Uterus (tissue), 4 donors: Measurements from ENCODE around the gene NEGR1. TPM values are rescaled to one million over a fixed set of nuclear protein-coding genes. Genes with fewer than 3 reads are reported as not detected.

Source experiments
- DNase-seq, 2 donors: peaks; one replicate each; pipeline ENCODE4 v3.0.0-alpha.2; 2019 to 2020
- H3K27ac ChIP-seq, 2 donors: fragments of 200-600 bp; sonication (generic); 1 replicate in 1 of 2; 2 replicates in 1 of 2; pipeline ENCODE4 v1.5.1; 2016 to 2018
- H3K27me3 ChIP-seq, 2 donors: fragments of 200-600 bp; sonication (generic); one replicate each; pipeline ENCODE4 v1.5.1; 2018 to 2019; ENCODE audit warnings: control low read depth in 1 of 2
- H3K36me3 ChIP-seq, 2 donors: fragments of 200-600 bp; sonication (generic); one replicate each; pipeline ENCODE4 v1.5.1; 2019; ENCODE audit warnings: control low read depth in 1 of 2
- H3K4me1 ChIP-seq, 2 donors: fragments of 200-600 bp; sonication (generic); one replicate each; pipeline ENCODE4 v1.5.1; 2018 to 2019; ENCODE audit warnings: control low read depth in 1 of 2
- H3K4me3 ChIP-seq, 2 donors: fragments of 200-600 bp; sonication (generic); 1 replicate in 1 of 2; 2 replicates in 1 of 2; pipeline ENCODE4 v1.5.1; 2018 to 2019; ENCODE audit warnings: mild to moderate bottlenecking in 1 of 2
- H3K9me3 ChIP-seq, 2 donors: fragments of 200-600 bp; sonication (generic); one replicate each; pipeline ENCODE4 v1.5.1; 2019; ENCODE audit warnings: control low read depth in 1 of 2
- CTCF ChIP-seq, 4 experiments: fragments of 200-600 bp in 2 of 4; fragments of 450-650 bp in 2 of 4; sonication (generic) in 2 of 4; IDR thresholded peaks; one replicate each; pipeline ENCODE4 v1.5.1; 2016 to 2019; ENCODE audit warnings: antibody characterized with exemption in 4 of 4, mild to moderate bottlenecking in 2 of 4, moderate library complexity in 1 of 4
- POLR2A ChIP-seq, 2 donors: fragments of 450-650 bp; IDR thresholded peaks; one replicate each; pipeline ENCODE4 v1.6.1; 2016; ENCODE audit warnings: antibody characterized with exemption in 2 of 2, mild to moderate bottlenecking in 1 of 2, moderate library complexity in 1 of 2
- intact Hi-C: fragments of 100-400 bp; cut with DNase I; formaldehyde crosslinking; loops from one replicate; pipeline ENCODE4 v1.15.1; 2023; ENCODE audit warnings: low total_unique reads
- total RNA-seq, 4 donors: library from RNA; depleted of rRNA in 3 of 4; stranded (reverse); fragments of >200 nt in 3 of 4; gene quantifications; one replicate each; pipeline versions ENCODE4 v1.1.0 to v1.2.4, GENCODE V29; 2014 to 2023
- donor health status: DM: yes; HTN: yes; CAD: no.

NEGR1 gene
- total RNA-seq, 4 donors from 2014 or later, result 6.7 to 42.9 (median 33.3) TPM

- Histone ChIP-seq H3K4me1 (no peaks in the 10 kb centered on the region), H3K9me3 (no peaks in the 10 kb centered on the region), H3K27me3 (no peaks in the 10 kb centered on the region), H3K4me3 (no peak overlapping the region), H3K27ac (no peak overlapping the region), H3K36me3 (no peaks in the 10 kb centered on the region)
- intact Hi-C loops, result no loop called here
- no peak for DNase-seq
- TF ChIP-seq POLR2A (IDR thresholded peaks at IDR 0.05) (no peak), CTCF (IDR thresholded peaks at IDR 0.05) (no peak)
These were observed 512.2 kb downstream of the NEGR1 start for GRCh38 chr1:71770121-71770520.

GRCh38 chr1:71766748-71767147, 515.6 kb downstream of the NEGR1 start:
- Histone ChIP-seq H3K27me3 (no peaks in the 10 kb centered on the region), H3K4me1 (no peaks in the 10 kb centered on the region), H3K27ac (no peak overlapping the region), H3K4me3 (no peak overlapping the region), H3K36me3 (no peaks in the 10 kb centered on the region), H3K9me3 (no peaks in the 10 kb centered on the region)
- intact Hi-C loops, result no loop called here
- TF ChIP-seq POLR2A (IDR thresholded peaks at IDR 0.05), result no peak
- TF ChIP-seq CTCF (IDR thresholded peaks at IDR 0.05), result no peak
- no peak for DNase-seq

DNA sequence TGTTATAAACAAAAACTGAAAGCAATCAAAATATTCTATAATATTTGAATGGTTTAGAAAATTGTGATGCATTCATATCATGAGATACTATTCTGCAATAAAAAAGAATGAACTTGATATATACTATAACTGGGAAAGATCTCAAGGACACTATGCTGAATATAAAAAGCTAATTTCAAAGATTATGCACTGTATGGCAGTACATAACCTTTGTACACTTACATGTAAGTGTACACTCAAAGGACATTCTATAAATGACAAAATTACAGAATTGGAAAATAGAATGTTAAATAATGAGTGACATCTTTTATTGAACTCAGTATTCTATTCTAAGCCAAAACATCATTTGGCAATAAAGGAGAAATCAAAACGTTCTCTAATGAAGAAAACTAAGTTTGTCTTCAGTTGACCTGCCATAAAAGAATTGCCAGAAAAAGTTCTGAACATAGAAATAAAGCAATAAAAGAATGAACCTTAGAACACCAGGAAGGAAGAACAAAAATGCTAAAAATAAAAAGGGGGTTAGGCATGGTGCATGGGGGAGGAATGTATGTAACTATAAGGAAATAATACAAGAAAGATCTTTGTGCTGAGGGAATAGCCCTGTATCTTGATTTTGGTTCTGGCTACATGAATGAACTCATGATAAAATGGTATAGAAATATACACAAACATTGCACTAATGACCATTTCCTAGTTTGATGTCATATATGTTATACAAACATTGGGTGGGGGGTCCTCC, 519.7 kb downstream of the NEGR1 start:
- intact Hi-C loops, result no loop called here
- no peak overlapping the region for H3K4me3 ChIP-seq
- H3K27ac ChIP-seq, result no peak overlapping the region
- no peaks in the 10 kb centered on the region for H3K27me3 ChIP-seq
- no peaks in the 10 kb centered on the region for H3K9me3 ChIP-seq
- TF ChIP-seq POLR2A (IDR thresholded peaks at IDR 0.05) (no peak), CTCF (IDR thresholded peaks at IDR 0.05) (no peak)
- DNase-seq, result no peak
- no peaks in the 10 kb centered on the region for H3K36me3 ChIP-seq
- H3K4me1 ChIP-seq, result no peaks in the 10 kb centered on the region

DNA sequence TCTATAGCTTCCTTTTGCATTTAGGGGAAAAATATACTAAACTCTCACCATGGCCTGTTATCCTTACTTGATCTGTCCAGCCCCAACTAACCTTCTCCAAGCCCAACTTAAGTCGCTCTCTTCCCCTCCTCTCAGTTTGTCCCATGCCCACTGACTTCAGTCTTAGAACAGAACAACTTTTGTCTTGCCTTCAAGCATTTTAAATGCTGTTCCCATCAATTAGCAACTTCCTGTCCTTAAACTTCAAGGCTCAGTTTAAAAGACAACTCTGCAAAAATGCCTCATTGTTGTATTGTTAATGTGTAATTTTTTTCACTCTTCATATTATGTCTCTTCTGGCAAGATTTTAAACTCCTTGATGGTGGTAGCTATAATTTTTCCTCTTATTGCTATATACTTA, 526.9 kb downstream of the NEGR1 start:
- Histone ChIP-seq H3K4me3 (no peak overlapping the region), H3K27ac (no peak overlapping the region), H3K36me3 (no peaks in the 10 kb centered on the region), H3K4me1 (no peaks in the 10 kb centered on the region), H3K9me3 (no peaks in the 10 kb centered on the region), H3K27me3 (no peaks in the 10 kb centered on the region)
- TF ChIP-seq CTCF (IDR thresholded peaks at IDR 0.05) (no peak), POLR2A (IDR thresholded peaks at IDR 0.05) (no peak)
- DNase-seq, result no peak
- intact Hi-C loops, result no loop called here

DNA sequence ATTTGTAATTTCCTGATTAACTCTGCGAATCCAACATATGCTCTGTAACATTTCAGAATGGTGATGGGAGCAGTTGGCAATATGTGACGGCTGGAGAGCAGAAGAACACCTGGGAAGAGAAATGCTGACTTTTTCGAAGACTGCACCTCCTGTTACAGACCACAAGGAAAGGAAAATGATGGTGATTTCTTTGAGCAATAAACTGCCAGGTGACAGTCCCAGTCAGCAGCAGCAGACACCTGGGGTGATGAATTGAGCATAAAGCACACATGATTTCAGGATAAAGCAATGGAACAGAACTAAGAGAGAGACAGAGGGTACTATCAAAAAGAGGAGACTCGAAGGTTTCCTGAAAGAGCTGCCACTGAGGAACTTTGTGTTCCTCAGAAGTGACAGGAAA, 528.6 kb downstream of the NEGR1 start:
- H3K27ac ChIP-seq, result no peak overlapping the region
- no peak for DNase-seq
- H3K4me3 ChIP-seq, result no peak overlapping the region
- H3K9me3 ChIP-seq, result no peaks in the 10 kb centered on the region
- no peaks in the 10 kb centered on the region for H3K4me1 ChIP-seq
- no peaks in the 10 kb centered on the region for H3K36me3 ChIP-seq
- H3K27me3 ChIP-seq, result no peaks in the 10 kb centered on the region
- TF ChIP-seq CTCF (IDR thresholded peaks at IDR 0.05) (no peak), POLR2A (IDR thresholded peaks at IDR 0.05) (no peak)
- intact Hi-C loops, result no loop called here
